ENCODE data around the gene REG1A.

GRCh38 chr2:79162801-79163200 lies 42.5 kb downstream of the REG1A start:
- TF ChIP-seq EZH2 (IDR thresholded peaks at IDR 0.05; ENCODE audit: insufficient read depth, poor library complexity, severe bottlenecking) (no peak), EZH2phosphoT487 (IDR thresholded peaks at IDR 0.05; ENCODE audit: insufficient read depth, low read depth) (no peak)

Measured in GM23248 (cell line).